Measurements from ENCODE around the gene RGL4. TPM values are rescaled to one million over a fixed set of nuclear protein-coding genes. Genes with fewer than 3 reads are reported as not detected.

RGL4 gene
- total RNA-seq, 1 donor from 2014 or later, result not detected

- FAIRE-seq (no peak), DNase-seq (ENCODE audit: low read depth) (no peak)
- Histone ChIP-seq H3K27me3 (ENCODE audit: control insufficient read depth, insufficient read depth, low read length) (no peaks in the 10 kb centered on the region), H3K36me3 (ENCODE audit: control insufficient read depth, insufficient read depth, low read length) (no peaks in the 10 kb centered on the region), H3K4me3 (ENCODE audit: low read depth, low read length) (no peak overlapping the region)
- TF ChIP-seq CTCF (IDR thresholded peaks at IDR 0.05; ENCODE audit: insufficient read depth, low read length, severe bottlenecking), result no peak
These were observed 6.2 kb upstream of the RGL4 start for GRCh38 chr22:23684561-23685031.

GRCh38 chr22:23685205-23685784, 5.5 kb upstream of the RGL4 start:
- Histone ChIP-seq H3K4me3 (ENCODE audit: low read depth, low read length) (no peak overlapping the region), H3K36me3 (ENCODE audit: control insufficient read depth, insufficient read depth, low read length) (no peaks in the 10 kb centered on the region), H3K27me3 (ENCODE audit: control insufficient read depth, insufficient read depth, low read length) (no peaks in the 10 kb centered on the region)
- FAIRE-seq (no peak), DNase-seq (ENCODE audit: low read depth) (peak; percentile 17)
- no peak for TF ChIP-seq CTCF (IDR thresholded peaks at IDR 0.05; ENCODE audit: insufficient read depth, low read length, severe bottlenecking)

GRCh38 chr22:23686416-23687024, 4.3 kb upstream of the RGL4 start:
- no peaks in the 10 kb centered on the region for H3K27me3 ChIP-seq (ENCODE audit: control insufficient read depth, insufficient read depth, low read length)
- TF ChIP-seq CTCF (IDR thresholded peaks at IDR 0.05; ENCODE audit: insufficient read depth, low read length, severe bottlenecking), result no peak
- H3K4me3 ChIP-seq (ENCODE audit: low read depth, low read length), result no peak overlapping the region
- H3K36me3 ChIP-seq (ENCODE audit: control insufficient read depth, insufficient read depth, low read length), result no peaks in the 10 kb centered on the region
- no peak for FAIRE-seq
- DNase-seq (ENCODE audit: low read depth), result no peak

- no peak for FAIRE-seq
- DNase-seq (ENCODE audit: low read depth), result no peak
- H3K27me3 ChIP-seq (ENCODE audit: control insufficient read depth, insufficient read depth, low read length), result no peaks in the 10 kb centered on the region
- no peaks in the 10 kb centered on the region for H3K36me3 ChIP-seq (ENCODE audit: control insufficient read depth, insufficient read depth, low read length)
- H3K4me3 ChIP-seq (ENCODE audit: low read depth, low read length), result no peak overlapping the region
- TF ChIP-seq CTCF (IDR thresholded peaks at IDR 0.05; ENCODE audit: insufficient read depth, low read length, severe bottlenecking), result no peak
These were observed 2.7 kb upstream of the RGL4 start for GRCh38 chr22:23688121-23688520.

- FAIRE-seq (no peak), DNase-seq (ENCODE audit: low read depth) (no peak)
- no peaks in the 10 kb centered on the region for H3K36me3 ChIP-seq (ENCODE audit: control insufficient read depth, insufficient read depth, low read length)
- H3K27me3 ChIP-seq (ENCODE audit: control insufficient read depth, insufficient read depth, low read length), result no peaks in the 10 kb centered on the region
- TF ChIP-seq CTCF (IDR thresholded peaks at IDR 0.05; ENCODE audit: insufficient read depth, low read length, severe bottlenecking), result no peak
- H3K4me3 ChIP-seq (ENCODE audit: low read depth, low read length), result no peak overlapping the region
These were observed 2.2 kb upstream of the RGL4 start for GRCh38 chr22:23688571-23688970.

GRCh38 chr22:23689414-23689813, 1.4 kb upstream of the RGL4 start:
- Histone ChIP-seq H3K4me3 (ENCODE audit: low read depth, low read length) (no peak overlapping the region), H3K27me3 (ENCODE audit: control insufficient read depth, insufficient read depth, low read length) (no peaks in the 10 kb centered on the region), H3K36me3 (ENCODE audit: control insufficient read depth, insufficient read depth, low read length) (no peaks in the 10 kb centered on the region)
- no peak for TF ChIP-seq CTCF (IDR thresholded peaks at IDR 0.05; ENCODE audit: insufficient read depth, low read length, severe bottlenecking)
- FAIRE-seq, result no peak
- DNase-seq (ENCODE audit: low read depth), result no peak
